Uterus (tissue), 2 donors: Measurements from ENCODE around the gene CPSF3.

Experiments used
- POLR2A ChIP-seq, 2 donors: fragments of 450-650 bp; IDR thresholded peaks; one replicate each; pipeline ENCODE4 v1.6.1; 2016; ENCODE audit warnings: antibody characterized with exemption in 2 of 2, mild to moderate bottlenecking in 1 of 2, moderate library complexity in 1 of 2
- TF ChIP-seq, protein P1 (sequence below), 4 experiments: fragments of 200-600 bp in 2 of 4; fragments of 450-650 bp in 2 of 4; sonication (generic) in 2 of 4; IDR thresholded peaks; one replicate each; pipeline ENCODE4 v1.5.1; 2016 to 2019; ENCODE audit warnings: antibody characterized with exemption in 4 of 4, mild to moderate bottlenecking in 2 of 4, moderate library complexity in 1 of 4

- TF ChIP-seq, protein P1, sequence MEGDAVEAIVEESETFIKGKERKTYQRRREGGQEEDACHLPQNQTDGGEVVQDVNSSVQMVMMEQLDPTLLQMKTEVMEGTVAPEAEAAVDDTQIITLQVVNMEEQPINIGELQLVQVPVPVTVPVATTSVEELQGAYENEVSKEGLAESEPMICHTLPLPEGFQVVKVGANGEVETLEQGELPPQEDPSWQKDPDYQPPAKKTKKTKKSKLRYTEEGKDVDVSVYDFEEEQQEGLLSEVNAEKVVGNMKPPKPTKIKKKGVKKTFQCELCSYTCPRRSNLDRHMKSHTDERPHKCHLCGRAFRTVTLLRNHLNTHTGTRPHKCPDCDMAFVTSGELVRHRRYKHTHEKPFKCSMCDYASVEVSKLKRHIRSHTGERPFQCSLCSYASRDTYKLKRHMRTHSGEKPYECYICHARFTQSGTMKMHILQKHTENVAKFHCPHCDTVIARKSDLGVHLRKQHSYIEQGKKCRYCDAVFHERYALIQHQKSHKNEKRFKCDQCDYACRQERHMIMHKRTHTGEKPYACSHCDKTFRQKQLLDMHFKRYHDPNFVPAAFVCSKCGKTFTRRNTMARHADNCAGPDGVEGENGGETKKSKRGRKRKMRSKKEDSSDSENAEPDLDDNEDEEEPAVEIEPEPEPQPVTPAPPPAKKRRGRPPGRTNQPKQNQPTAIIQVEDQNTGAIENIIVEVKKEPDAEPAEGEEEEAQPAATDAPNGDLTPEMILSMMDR (IDR thresholded peaks at IDR 0.05), result no peak
- TF ChIP-seq POLR2A (IDR thresholded peaks at IDR 0.05), result no peak
These were observed 16.7 kb upstream of the CPSF3 start for GRCh38 chr2:9406529-9407362.
